Hepatocyte (in vitro differentiated cells): ENCODE data around the gene IGFL1. TPM values are rescaled to one million over a fixed set of nuclear protein-coding genes. Genes with fewer than 3 reads are reported as not detected.

ENCODE experiments used
- DNase-seq: peaks from one replicate; pipeline ENCODE4 v3.0.0-alpha.2; 2016; ENCODE audit warnings: low spot score
- H2AFZ ChIP-seq: fragments of 200-600 bp; sonication (generic); 2 replicates; pipeline ENCODE4 v1.6.0; 2016; ENCODE audit warnings: antibody characterized with exemption, mild to moderate bottlenecking
- H3K27ac ChIP-seq: fragments of 200-600 bp; sonication (generic); 2 replicates; pipeline ENCODE4 v1.5.1; 2016; ENCODE audit warnings: mild to moderate bottlenecking
- H3K27me3 ChIP-seq: fragments of 200-600 bp; sonication (generic); 2 replicates; pipeline ENCODE4 v1.6.1; 2016
- H3K36me3 ChIP-seq: fragments of 200-600 bp; sonication (generic); replicated peaks from 2 replicates; pipeline ENCODE4 v1.5.1; 2016; ENCODE audit warnings: low read depth; ENCODE audit not compliant: insufficient read depth
- H3K4me1 ChIP-seq: fragments of 200-600 bp; sonication (generic); 2 replicates; pipeline ENCODE4 v1.5.1; 2016; ENCODE audit warnings: mild to moderate bottlenecking, moderate library complexity; ENCODE audit not compliant: insufficient read depth
- H3K4me2 ChIP-seq: fragments of 200-600 bp; sonication (generic); 2 replicates; pipeline ENCODE4 v1.6.0; 2016
- H3K4me3 ChIP-seq: fragments of 200-600 bp; sonication (generic); 2 replicates; pipeline ENCODE4 v1.5.1; 2016; ENCODE audit warnings: mild to moderate bottlenecking
- H3K79me2 ChIP-seq: fragments of 200-600 bp; sonication (generic); 2 replicates; pipeline ENCODE4 v1.6.0; 2017; ENCODE audit warnings: mild to moderate bottlenecking
- H3K9me2 ChIP-seq: fragments of 200-600 bp; sonication (generic); replicated peaks from 2 replicates; pipeline ENCODE4 v1.6.0; 2017; ENCODE audit warnings: mild to moderate bottlenecking; ENCODE audit not compliant: insufficient read depth
- H3K9me3 ChIP-seq: fragments of 200-600 bp; sonication (generic); 2 replicates; pipeline ENCODE4 v1.5.1; 2016; ENCODE audit warnings: low read depth, mild to moderate bottlenecking
- H4K20me1 ChIP-seq: fragments of 200-600 bp; sonication (generic); 2 replicates; pipeline ENCODE4 v1.6.0; 2016; ENCODE audit warnings: mild to moderate bottlenecking; ENCODE audit not compliant: insufficient read depth, poor library complexity, severe bottlenecking
- CTCF ChIP-seq: fragments of 200-600 bp; sonication (generic); IDR thresholded peaks from 2 replicates; pipeline ENCODE4 v1.5.1; 2016; ENCODE audit warnings: antibody characterized with exemption, mild to moderate bottlenecking; ENCODE audit not compliant: poor library complexity
- EZH2 ChIP-seq: fragments of 200-600 bp; sonication (generic); IDR thresholded peaks from 2 replicates; pipeline ENCODE4 v1.6.1; 2016; ENCODE audit warnings: antibody characterized with exemption, mild to moderate bottlenecking, borderline replicate concordance
- EZH2phosphoT487 ChIP-seq: fragments of 200-600 bp; sonication (generic); IDR thresholded peaks from one replicate; pipeline ENCODE4 v1.6.1; 2018; ENCODE audit warnings: antibody characterized with exemption, mild to moderate bottlenecking, low read depth, moderate library complexity; ENCODE audit not compliant: unreplicated experiment, severe bottlenecking
- WGBS: methylation state at CpG from one replicate; pipeline ENCODE4 v1.1.6; 2016; ENCODE audit warnings: low lambda C conversion rate; ENCODE audit errors: missing lambda C conversion rate; 5-methylcytosine and 5-hydroxymethylcytosine counted together
- polyA plus RNA-seq: library from polyadenylated mRNA; unstranded; fragments of >200 nt; fragmentation: Nextera tagmentation; extraction: Ambion mirVana; gene quantifications from 2 replicates; pipeline ENCODE4 v1.2.1, GENCODE V29; 2016
- total RNA-seq: library from RNA; depleted of rRNA; stranded (reverse); fragments of >200 nt; gene quantifications from 2 replicates; pipeline ENCODE4 v1.2.3, GENCODE V29; 2014

IGFL1 gene
- total and polyA plus RNA-seq, 2 experiments from 2014 or later: not detected

DNA sequence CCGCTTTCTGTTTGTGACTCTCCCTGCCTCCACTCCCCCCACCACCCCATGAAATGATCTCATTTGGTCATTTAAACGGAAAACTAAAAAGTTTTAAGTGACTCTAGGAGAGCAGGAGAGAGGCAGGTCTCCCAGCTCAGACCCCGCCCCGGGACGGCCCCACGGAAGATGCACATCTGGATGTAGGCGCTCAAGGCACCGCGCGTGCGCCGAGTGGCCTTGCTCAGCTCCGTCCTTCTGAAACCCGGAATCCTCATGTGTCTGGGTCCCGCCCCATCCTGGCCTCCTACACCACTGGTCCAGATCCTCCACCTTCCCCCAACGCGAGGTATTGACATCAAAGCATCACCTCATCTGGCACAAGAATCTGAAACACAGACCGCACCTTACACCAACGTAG lies 15.7 kb upstream of the IGFL1 start:
- no peaks in the 10 kb centered on the region for H3K27me3 ChIP-seq
- H3K79me2 ChIP-seq: no peaks in the 10 kb centered on the region
- DNase-seq: no peak
- H4K20me1 ChIP-seq: no peaks in the 10 kb centered on the region
- H3K4me3 ChIP-seq: no peak overlapping the region
- no peak overlapping the region for H3K4me2 ChIP-seq
- TF ChIP-seq CTCF: no peak
- peaks cover 12% of the 10 kb centered on the region for H3K4me1 ChIP-seq
- no peaks in the 10 kb centered on the region for H3K9me3 ChIP-seq
- H3K9me2 ChIP-seq: no peaks in the 10 kb centered on the region
- H2AFZ ChIP-seq: no peak overlapping the region
- 96% methylated on average over 19 of the region's 19 CpGs for WGBS
- H3K27ac ChIP-seq: no peak overlapping the region
- no peaks in the 10 kb centered on the region for H3K36me3 ChIP-seq

DNA sequence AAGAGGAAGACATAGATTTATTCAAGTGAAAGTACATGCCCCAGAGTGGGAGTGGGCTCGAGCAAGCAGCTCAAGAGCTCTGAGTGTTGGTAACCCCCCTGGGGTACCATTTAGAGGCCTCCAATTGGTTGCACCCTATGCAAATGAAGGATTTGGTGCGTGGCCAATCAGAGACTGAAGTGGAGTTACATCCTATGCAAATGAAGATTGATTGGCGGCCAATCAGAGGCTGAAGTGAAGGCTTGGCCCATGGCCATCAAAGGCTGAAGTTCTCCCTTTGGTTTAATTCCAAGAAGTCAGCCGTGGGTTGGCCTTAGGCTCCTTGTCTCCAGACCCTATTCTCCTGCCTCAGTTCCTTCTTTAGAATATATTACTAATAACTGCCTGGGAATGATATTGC lies 12.9 kb upstream of the IGFL1 start:
- 78% methylated on average over 4 of the region's 4 CpGs for WGBS
- no peaks in the 10 kb centered on the region for H3K36me3 ChIP-seq
- DNase-seq: no peak
- H4K20me1 ChIP-seq: no peaks in the 10 kb centered on the region
- no peak overlapping the region for H3K4me3 ChIP-seq
- no peak overlapping the region for H2AFZ ChIP-seq
- no peaks in the 10 kb centered on the region for H3K9me2 ChIP-seq
- H3K4me1 ChIP-seq: peaks cover 2% of the 10 kb centered on the region
- no peaks in the 10 kb centered on the region for H3K79me2 ChIP-seq
- H3K27me3 ChIP-seq: no peaks in the 10 kb centered on the region
- H3K27ac ChIP-seq: no peak overlapping the region
- no peak overlapping the region for H3K4me2 ChIP-seq
- TF ChIP-seq CTCF (no peak), EZH2phosphoT487 (no peak), EZH2 (no peak)
- H3K9me3 ChIP-seq: no peaks in the 10 kb centered on the region

GRCh38 chr19:46217476-46217875 lies 12.1 kb upstream of the IGFL1 start:
- Histone ChIP-seq H3K9me2 (no peaks in the 10 kb centered on the region), H3K27me3 (no peaks in the 10 kb centered on the region), H3K36me3 (no peaks in the 10 kb centered on the region), H3K27ac (no peak overlapping the region), H2AFZ (no peak overlapping the region), H3K79me2 (no peaks in the 10 kb centered on the region), H3K4me1 (no peaks in the 10 kb centered on the region), H3K4me2 (no peak overlapping the region), H3K9me3 (no peaks in the 10 kb centered on the region), H4K20me1 (no peaks in the 10 kb centered on the region), H3K4me3 (no peak overlapping the region)
- TF ChIP-seq CTCF (no peak), EZH2phosphoT487 (no peak), EZH2 (no peak)
- 90% methylated on average over 9 of the region's 9 CpGs for WGBS
- no peak for DNase-seq

- H2AFZ ChIP-seq: no peak overlapping the region
- no peaks in the 10 kb centered on the region for H3K36me3 ChIP-seq
- TF ChIP-seq EZH2phosphoT487 (no peak), CTCF (no peak), EZH2 (no peak)
- DNase-seq: peak; percentile 68
- no peak overlapping the region for H3K4me3 ChIP-seq
- H3K9me3 ChIP-seq: no peaks in the 10 kb centered on the region
- H3K9me2 ChIP-seq: no peaks in the 10 kb centered on the region
- no peak overlapping the region for H3K27ac ChIP-seq
- WGBS: 22% methylated on average over 6 of the region's 6 CpGs
- H4K20me1 ChIP-seq: no peaks in the 10 kb centered on the region
- H3K4me1 ChIP-seq: no peaks in the 10 kb centered on the region
- H3K79me2 ChIP-seq: no peaks in the 10 kb centered on the region
- H3K4me2 ChIP-seq: no peak overlapping the region
- H3K27me3 ChIP-seq: no peaks in the 10 kb centered on the region
Observed at GRCh38 chr19:46218160-46218559, 11.4 kb upstream of the IGFL1 start.
